HL-60 (cell line): ENCODE results near the gene C1QTNF7.

Experiments
- DNase-seq, 2 experiments: peaks; one replicate each; pipeline ENCODE4 v3.0.0-alpha.2; 2010 to 2020; ENCODE audit warnings: low read depth in 1 of 2, low spot score in 1 of 2
- H3K27ac ChIP-seq: fragments of 250-450 bp; sonication (Bioruptor Pico); replicated peaks from 2 replicates; pipeline ENCODE4 v1.5.1; 2020; ENCODE audit warnings: mild to moderate bottlenecking, moderate library complexity
- H3K27me3 ChIP-seq: fragments of 250-450 bp; sonication (Bioruptor Pico); 2 replicates; pipeline ENCODE4 v1.5.1; 2021; ENCODE audit warnings: mild to moderate bottlenecking, moderate library complexity; ENCODE audit not compliant: insufficient read depth, poor library complexity, severe bottlenecking
- H3K4me3 ChIP-seq: replicated peaks from 2 replicates; pipeline ENCODE4 v1.5.1; 2011; ENCODE audit warnings: mild to moderate bottlenecking, control low read depth, low read length; ENCODE audit not compliant: insufficient read depth
- GABPA ChIP-seq: IDR thresholded peaks from 2 replicates; pipeline ENCODE4 v1.6.1; 2012; ENCODE audit warnings: low read depth
- POLR2AphosphoS5 ChIP-seq: IDR thresholded peaks from 2 replicates; pipeline ENCODE4 v1.6.1; 2012; ENCODE audit warnings: low read depth
- SPI1 ChIP-seq: IDR thresholded peaks from 2 replicates; pipeline ENCODE4 v1.6.1; 2012; ENCODE audit warnings: low read depth, mild to moderate bottlenecking, borderline replicate concordance
- TF ChIP-seq, protein P1 (sequence below): IDR thresholded peaks from one replicate; pipeline ENCODE4 v1.5.1; 2011; ENCODE audit warnings: low read length, control low read depth, inconsistent platforms; ENCODE audit not compliant: insufficient read depth
- TF ChIP-seq, protein P2 (sequence below): IDR thresholded peaks from 2 replicates; pipeline ENCODE4 v1.6.1; 2012; ENCODE audit warnings: low read depth; ENCODE audit not compliant: insufficient replicate concordance

The C1QTNF7 gene

DNA sequence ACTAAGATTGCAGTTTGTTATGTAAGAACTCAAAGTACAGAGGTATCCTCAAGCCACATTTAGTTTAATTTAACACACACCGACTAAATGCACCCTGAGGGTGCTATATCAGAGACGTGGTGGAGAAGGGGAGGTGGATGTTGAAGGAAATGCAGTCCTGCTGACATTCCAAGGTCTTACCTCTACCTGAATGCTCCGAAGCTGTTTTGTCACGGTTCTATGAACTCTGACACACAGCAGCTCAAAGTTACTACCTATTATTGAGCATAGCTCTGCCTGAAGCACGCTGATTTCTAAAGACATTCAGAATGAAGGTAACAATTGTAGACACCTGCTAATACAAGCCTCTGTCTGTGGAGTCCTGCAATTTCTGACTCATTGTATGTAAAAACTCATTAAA, 48.6 kb downstream of the C1QTNF7 start:
- Histone ChIP-seq H3K4me3 (no peak overlapping the region), H3K27ac (no peak overlapping the region), H3K27me3 (peaks cover 2% of the 10 kb centered on the region)
- no peak for DNase-seq
- TF ChIP-seq, protein P1, sequence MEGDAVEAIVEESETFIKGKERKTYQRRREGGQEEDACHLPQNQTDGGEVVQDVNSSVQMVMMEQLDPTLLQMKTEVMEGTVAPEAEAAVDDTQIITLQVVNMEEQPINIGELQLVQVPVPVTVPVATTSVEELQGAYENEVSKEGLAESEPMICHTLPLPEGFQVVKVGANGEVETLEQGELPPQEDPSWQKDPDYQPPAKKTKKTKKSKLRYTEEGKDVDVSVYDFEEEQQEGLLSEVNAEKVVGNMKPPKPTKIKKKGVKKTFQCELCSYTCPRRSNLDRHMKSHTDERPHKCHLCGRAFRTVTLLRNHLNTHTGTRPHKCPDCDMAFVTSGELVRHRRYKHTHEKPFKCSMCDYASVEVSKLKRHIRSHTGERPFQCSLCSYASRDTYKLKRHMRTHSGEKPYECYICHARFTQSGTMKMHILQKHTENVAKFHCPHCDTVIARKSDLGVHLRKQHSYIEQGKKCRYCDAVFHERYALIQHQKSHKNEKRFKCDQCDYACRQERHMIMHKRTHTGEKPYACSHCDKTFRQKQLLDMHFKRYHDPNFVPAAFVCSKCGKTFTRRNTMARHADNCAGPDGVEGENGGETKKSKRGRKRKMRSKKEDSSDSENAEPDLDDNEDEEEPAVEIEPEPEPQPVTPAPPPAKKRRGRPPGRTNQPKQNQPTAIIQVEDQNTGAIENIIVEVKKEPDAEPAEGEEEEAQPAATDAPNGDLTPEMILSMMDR = no peak
- no peak for TF ChIP-seq POLR2AphosphoS5
- no peak for TF ChIP-seq SPI1

DNA sequence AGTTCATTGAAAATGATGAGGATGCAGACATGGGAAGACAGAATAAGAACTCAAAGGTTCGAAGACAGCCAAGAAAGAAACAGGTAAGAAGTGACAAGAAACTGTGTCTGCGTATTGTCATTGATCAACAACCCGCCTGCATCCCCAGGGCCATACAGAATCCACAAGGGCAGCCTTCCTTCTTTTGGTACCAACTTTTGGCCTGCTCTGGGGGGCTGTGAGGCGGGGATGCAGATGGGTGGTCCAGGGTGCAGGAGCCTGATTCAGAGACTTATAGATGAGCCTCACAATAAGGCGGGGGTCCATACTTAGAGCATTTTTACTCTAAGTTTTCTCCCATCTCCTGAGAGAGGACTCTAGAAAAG, 50.9 kb downstream of the C1QTNF7 start:
- no peak for DNase-seq
- Histone ChIP-seq H3K27me3 (no peaks in the 10 kb centered on the region), H3K27ac (no peak overlapping the region), H3K4me3 (no peak overlapping the region)
- TF ChIP-seq, protein P1 = no peak
- no peak for TF ChIP-seq POLR2AphosphoS5
- TF ChIP-seq GABPA = no peak
- TF ChIP-seq, protein P2, sequence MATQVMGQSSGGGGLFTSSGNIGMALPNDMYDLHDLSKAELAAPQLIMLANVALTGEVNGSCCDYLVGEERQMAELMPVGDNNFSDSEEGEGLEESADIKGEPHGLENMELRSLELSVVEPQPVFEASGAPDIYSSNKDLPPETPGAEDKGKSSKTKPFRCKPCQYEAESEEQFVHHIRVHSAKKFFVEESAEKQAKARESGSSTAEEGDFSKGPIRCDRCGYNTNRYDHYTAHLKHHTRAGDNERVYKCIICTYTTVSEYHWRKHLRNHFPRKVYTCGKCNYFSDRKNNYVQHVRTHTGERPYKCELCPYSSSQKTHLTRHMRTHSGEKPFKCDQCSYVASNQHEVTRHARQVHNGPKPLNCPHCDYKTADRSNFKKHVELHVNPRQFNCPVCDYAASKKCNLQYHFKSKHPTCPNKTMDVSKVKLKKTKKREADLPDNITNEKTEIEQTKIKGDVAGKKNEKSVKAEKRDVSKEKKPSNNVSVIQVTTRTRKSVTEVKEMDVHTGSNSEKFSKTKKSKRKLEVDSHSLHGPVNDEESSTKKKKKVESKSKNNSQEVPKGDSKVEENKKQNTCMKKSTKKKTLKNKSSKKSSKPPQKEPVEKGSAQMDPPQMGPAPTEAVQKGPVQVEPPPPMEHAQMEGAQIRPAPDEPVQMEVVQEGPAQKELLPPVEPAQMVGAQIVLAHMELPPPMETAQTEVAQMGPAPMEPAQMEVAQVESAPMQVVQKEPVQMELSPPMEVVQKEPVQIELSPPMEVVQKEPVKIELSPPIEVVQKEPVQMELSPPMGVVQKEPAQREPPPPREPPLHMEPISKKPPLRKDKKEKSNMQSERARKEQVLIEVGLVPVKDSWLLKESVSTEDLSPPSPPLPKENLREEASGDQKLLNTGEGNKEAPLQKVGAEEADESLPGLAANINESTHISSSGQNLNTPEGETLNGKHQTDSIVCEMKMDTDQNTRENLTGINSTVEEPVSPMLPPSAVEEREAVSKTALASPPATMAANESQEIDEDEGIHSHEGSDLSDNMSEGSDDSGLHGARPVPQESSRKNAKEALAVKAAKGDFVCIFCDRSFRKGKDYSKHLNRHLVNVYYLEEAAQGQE = no peak
- no peak for TF ChIP-seq SPI1

DNA sequence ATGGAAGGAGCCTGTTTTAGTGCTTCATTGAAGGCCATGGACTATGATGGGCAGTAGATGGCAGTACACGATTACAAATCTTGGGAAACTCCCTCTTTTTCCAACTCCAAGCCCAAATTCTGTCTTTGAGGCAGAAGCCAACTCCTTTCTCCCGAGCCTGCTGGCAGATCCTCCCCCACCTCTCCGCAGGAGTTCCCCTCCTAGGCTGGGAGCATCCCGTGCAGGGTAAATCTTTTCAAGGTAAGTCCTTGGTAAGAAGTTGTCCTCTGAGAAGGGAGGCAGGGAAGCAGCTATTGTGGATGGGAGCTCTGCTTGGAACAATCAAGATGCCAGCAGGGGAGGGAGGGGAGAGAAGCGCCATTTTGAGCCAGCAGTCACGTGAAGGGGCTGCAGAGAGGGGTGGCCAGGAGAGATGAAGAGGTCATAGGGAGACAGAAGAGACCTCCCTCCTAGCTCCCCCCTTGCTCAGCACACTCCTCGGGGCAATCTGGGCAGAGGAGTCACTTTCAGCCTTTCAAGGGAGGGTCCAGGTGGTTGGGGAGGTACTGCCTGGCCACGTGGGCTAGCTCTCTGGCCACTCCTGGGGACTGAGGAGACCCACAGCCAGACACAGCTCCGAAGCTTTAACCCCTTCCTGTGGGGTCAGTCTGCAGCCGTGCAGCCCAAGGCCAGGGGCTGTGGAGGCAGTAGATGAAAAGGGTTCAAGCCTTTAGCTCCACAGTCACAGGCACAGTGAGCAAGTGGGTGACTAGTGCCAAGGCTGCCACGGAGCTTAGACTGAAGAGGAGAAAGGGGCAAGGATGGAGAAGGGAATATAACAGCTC, 51.5 kb downstream of the C1QTNF7 start:
- Histone ChIP-seq H3K27ac (no peak overlapping the region), H3K4me3 (no peak overlapping the region)

DNA sequence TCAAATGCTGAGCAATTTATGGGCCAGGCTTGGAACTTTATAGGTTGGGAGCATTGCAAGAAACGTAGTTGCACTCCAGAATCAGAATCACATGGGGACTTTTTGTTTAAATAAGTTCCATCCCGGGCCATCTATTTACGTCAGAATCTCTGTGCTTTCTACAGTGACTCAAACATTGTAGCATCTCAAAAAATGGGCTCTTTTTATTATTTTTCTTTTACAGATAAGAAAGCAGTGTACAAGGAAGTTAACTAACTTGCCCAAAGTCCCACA, 52.0 kb downstream of the C1QTNF7 start:
- Histone ChIP-seq H3K27ac (no peak overlapping the region), H3K27me3 (no peaks in the 10 kb centered on the region), H3K4me3 (no peak overlapping the region)
- no peak for DNase-seq
- no peak for TF ChIP-seq GABPA
- TF ChIP-seq SPI1 = no peak
- TF ChIP-seq, protein P2 = no peak
- TF ChIP-seq, protein P1 = no peak
- no peak for TF ChIP-seq POLR2AphosphoS5

More for the DNA sequence above, 51.5 kb downstream of the C1QTNF7 start:
- H3K27me3 ChIP-seq = no peaks in the 10 kb centered on the region
- peak in 1 of 2 experiments; percentile 45 for DNase-seq
- TF ChIP-seq POLR2AphosphoS5 = no peak
- TF ChIP-seq, protein P1 = peak; percentile 45
